NCI-H1694 treated with DMSO at 0.1 percent for 48 hours (cell line): ENCODE data around the gene WNT3A.

ENCODE experiments used
- DNase-seq: peaks from one replicate; lab custom pipeline; 2025; lab: John Stamatoyannopoulos, UW

Gene WNT3A

GRCh38 chr1:228070173-228070572, 63.4 kb downstream of the WNT3A start:
- no peak for DNase-seq

- DNase-seq, result no peak
Observed at GRCh38 chr1:228070851-228071250, 64.1 kb downstream of the WNT3A start.

DNA sequence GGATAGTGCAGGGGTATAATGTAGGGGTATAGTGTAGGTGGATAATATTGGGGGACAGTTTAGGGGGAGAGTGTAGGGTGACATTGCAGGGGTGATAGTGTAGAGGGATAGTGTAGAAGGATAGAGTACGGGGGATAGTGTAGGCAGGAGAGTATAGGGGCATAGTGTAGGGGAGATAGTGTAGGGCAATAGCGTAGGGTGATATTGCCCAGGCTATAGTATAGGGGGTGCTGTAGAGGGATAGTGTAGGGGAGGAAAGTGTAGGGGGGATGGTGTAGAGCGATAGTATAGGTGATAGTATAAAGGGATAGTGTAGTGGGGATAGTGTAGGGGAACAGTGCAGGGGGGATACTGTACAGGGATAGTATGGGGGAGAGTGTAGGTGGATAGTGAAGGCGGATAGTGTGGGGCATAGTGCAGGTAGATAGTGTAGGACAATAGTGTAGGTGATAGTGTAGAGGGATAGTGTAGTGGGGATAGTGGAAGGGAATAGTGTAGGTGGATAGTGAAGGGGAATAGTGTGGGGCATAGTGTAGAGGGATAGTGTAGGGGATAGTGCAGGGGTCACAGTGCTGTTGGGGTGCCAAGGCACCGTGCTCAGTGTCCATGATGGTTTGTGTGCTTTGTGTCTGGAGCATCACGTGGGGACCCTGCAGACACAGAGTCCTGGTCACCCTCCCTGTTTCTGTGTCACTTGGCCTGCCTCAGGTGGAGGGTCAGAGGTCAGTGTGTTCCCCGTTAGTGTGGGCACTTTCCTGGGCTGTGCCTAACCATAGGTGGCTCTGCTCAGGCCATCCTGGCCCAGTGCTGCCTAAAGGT, 65.2 kb downstream of the WNT3A start:
- no peak for DNase-seq

- DNase-seq, result no peak
Observed at GRCh38 chr1:228072658-228073043, 65.9 kb downstream of the WNT3A start.

DNA sequence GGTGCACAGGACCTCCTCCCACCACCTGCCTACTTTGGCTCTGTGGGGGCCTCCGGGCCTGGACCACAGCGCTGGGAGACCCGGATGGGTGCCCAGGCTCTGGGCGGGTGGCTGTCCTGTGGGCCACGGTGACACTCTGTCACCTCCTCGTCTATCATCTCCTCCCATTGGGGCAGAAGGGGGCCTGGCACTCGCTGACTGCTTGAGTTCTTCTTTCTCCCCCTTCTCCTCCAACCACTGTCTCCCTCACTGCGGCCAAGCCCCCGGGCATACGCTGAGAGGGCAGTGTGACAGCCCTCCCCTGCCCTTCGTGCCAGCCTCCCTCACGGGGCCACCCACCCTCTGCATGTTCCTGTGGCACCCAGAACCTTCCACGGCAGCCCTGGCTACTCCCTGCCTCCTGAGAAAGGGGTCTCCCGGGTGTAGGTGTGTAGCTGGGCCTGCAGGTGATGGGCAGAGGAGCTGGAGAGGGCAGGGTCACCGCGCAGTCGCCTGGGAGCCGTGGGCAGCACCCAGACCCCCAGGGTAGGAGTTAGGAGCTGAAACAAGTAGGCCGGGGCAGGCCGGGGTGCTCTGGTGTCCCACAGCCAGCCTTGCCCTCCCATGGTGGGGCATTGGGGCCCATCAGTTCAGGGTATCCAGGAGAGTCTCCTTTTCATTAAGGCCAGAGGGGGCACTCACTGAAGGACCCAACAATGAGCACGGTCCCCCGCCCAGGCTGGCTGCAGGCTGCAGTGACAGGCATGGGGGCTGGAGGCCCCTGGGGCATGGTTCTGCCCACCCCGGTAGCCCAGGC, 66.5 kb downstream of the WNT3A start:
- DNase-seq, result no peak

DNA sequence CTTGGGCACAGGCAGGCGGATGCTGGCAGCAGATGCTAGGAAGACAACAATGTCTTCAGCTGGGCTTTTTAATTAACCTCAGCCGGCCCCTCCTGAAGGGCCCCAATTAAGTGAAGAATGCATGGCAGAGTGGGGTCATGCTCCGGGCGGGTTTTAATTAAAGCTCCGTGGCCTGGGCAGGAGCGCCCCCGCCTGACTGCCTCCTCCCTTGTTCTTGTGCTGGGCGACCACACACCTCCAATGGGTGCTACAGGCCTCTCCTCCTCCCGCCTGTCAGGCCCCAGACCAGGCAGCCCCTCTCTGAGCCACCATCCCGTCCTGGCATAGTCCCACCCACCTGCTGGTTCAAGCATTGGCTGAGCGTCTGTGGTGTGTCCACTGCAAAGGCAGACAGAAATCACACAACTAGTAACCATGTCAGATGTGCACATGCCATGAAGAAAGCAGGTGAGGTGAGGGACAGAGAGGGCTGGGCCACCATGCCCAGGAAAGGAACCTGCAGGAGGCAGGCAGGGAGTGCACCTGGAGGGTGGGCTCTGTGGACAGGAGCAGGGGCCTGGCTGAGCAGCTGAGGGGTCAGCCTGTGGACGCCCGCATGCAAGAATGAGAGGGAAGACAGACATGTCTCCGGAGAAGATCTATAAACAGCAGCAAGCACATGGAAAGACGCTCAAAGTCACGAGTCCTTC, 67.2 kb downstream of the WNT3A start:
- no peak for DNase-seq

GRCh38 chr1:228074954-228075730, 68.3 kb downstream of the WNT3A start:
- DNase-seq, result no peak

- no peak for DNase-seq
Observed at GRCh38 chr1:228075801-228076271, 69.0 kb downstream of the WNT3A start.

- DNase-seq, result no peak
Observed at GRCh38 chr1:228076796-228077430, 70.1 kb downstream of the WNT3A start.

GRCh38 chr1:228077565-228078330, 71.0 kb downstream of the WNT3A start:
- no peak for DNase-seq

DNA sequence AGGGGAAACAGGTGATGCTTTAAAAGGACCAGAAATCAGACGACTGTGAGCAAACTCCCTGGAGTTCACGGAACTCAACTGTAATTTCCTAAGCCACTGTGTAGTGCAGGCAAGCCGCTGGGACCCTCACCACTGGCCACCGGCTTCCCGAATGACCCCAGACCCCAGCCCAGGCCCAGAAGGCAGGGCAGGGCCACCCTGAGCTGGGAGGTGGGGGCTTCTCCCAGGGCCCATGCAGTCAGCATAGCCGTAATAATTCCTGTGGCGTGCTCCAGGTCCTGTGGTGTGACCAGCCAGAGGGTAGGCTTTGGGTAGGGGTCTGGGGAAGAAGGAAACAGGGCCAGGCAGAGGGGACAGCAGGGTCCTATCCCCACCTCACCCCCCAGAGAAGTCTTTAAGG, 72.2 kb downstream of the WNT3A start:
- no peak for DNase-seq

GRCh38 chr1:228079601-228080263, 72.9 kb downstream of the WNT3A start:
- no peak for DNase-seq

GRCh38 chr1:228081144-228081543, 74.3 kb downstream of the WNT3A start:
- no peak for DNase-seq

GRCh38 chr1:228081578-228082213, 74.9 kb downstream of the WNT3A start:
- DNase-seq, result no peak

- peak; percentile 86 for DNase-seq
Observed at GRCh38 chr1:228082214-228082917, 75.6 kb downstream of the WNT3A start, which contains the start of gene ARF1. Gene ARF1, plus strand, starts transcription at chr1:228082708. Its CDS starts 14,407 bp downstream, at chr1:228097115.

DNA sequence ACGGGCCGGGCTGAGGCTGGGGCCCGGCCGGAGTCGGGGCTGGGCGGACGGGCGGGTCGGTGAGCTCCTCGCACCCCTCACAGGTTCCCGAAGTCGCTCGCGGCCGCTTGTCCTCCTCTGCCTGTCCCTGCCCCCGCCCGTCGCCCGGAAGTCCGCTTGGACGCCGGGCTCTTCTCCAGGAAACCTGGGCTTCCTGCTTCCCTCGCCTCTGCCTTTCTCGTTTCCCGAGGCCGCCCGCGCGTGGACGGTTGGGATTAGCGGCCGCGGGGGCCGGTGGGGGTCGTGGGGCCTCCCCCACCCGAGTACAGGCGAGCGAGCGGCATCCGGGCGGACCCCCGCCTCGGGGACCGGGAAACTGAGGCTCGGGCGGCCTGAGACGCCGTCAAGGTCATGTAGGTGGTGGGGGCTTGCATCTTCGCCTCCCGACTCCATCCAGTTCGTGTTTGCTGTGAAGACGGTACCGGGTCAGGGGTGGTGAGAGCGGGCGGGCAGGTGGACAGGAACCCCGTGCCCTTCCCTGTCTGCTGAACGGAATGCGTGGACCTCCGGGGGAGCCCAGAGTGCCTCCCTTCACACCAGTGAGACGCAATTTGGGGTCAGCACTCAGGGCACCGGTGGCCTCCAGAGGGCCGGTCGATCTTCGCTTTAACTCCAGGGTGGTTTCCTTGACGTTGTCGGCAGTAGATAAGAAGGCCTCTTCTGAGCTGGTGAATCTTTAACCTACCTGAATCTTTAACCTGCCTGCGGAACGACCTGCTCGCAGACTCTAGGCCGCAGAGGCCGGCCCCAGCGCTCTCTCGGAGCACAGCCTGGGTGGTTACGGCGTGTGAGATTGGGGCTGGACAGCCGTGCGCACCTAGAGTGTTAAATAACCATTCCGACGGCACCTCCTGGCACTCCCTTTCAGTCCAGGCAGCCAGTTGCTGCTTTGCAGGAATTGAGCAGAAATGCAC, 76.4 kb downstream of the WNT3A start:
- no peak for DNase-seq

GRCh38 chr1:228083871-228084278, 77.1 kb downstream of the WNT3A start:
- DNase-seq, result no peak

- DNase-seq, result no peak
Observed at GRCh38 chr1:228084325-228084724, 77.5 kb downstream of the WNT3A start.
